DMS153 (cell line): ENCODE measurements around the gene UBXN1.
A peak's percentile ranks its signal among the peaks of the same experiment; 100 is the strongest.
"Not testable (repeated sequence)": the region's sequence is repeated elsewhere in the genome, so short reads cannot be mapped to it uniquely, and the experiment has no call there.

Source experiments
- DNase-seq: peaks from one replicate; lab custom pipeline; 2025; lab: John Stamatoyannopoulos, UW

The UBXN1 gene

DNA sequence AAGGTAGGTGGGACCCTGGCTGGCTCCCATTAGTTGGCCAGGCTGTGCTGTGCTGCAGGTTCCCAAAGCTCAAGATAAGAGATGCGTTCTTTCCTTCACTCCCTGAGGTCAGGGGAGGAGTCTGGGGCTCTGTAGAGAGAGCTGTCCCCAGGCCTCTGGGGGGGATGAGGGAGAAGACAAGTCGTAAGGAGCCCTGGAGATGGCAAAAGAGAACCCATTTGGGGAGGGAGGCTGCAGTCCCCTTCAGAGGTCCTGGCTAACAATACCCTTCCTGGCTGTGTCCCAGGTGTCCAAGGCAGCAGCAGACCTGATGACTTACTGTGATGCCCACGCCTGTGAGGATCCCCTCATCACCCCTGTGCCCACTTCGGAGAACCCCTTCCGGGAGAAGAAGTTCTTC, 29.5 kb upstream of the UBXN1 start:
- no peak for DNase-seq

- DNase-seq: peak; percentile 62
Measured at GRCh38 chr11:62707277-62707861, 28.5 kb upstream of the UBXN1 start, which contains the start of the genes BSCL2 and GNG3. TSS of gene BSCL2 (minus strand) at chr11:62707424. CDS start at chr11:62707195, 229 bp downstream. TSS of gene GNG3 (plus strand) at chr11:62707676. CDS start at chr11:62708296, 620 bp downstream.

- DNase-seq: no peak
Measured at GRCh38 chr11:62706850-62707247, 28.0 kb upstream of the UBXN1 start.

DNA sequence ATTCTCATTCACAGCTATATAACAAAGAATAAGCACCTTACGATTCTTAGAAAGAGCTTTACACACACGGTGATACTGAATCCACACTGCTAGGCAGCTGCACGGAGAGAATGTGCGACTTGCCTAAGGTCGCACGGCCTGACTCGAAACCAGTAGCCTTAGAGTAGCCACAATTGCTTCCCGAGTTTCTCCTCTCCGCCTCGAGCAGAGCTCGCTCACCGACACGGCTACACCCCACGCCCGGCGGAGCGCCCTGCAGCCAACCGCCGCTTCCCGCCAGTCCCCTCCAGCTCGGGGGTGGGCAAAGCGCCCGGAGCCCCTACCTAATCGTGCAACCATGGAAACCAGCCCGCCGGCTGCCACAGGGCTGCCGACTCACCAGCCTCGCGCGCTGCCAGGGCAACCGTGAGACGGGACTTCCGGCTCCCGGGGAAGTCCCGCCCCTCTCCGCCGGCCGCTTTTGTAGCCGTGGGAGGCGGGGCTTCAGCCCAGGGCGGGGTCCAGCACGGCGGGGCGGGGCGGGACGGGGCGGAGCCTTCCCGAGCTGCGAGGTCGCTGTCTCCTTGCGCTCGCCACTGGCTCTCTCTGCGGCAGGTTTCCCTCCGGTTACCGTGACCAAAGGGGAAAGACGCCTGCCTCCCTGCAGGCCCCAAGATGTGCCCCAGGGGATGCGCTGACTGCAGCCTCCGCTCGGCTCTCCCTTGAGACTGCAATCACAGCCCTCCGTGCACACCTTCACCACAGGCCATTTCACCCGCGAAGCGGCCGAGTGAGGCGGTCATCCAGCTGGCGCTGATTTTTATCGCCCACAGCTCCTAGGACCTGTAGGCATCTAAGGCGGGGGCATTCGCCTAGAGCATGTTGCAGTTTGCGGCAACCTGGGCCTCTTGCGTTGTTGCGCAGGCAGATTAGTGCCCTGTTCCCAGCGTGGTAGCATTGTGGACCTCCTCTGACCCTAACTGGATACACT, 27.3 kb upstream of the UBXN1 start:
- DNase-seq: peak; percentile 83

DNA sequence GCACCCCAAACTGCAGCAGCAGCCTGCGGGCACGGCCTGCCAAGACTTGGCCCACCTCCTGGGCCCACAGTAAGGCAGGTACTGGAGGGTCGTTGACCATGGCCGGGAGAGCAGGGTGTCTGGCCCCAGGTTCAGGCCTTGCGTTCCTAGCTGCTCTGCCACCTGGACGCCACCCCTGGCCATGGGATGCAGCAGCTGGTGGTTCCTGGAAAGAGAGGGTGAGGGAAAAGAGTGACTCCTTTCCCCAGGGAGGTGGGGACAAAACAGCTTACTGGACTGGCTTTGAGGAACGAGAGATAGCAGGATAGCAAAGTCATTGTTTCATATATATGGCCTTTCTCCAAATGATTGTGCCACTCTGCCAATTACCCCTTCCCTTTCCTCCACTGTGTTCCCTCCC, 26.5 kb upstream of the UBXN1 start:
- peak; percentile 5 for DNase-seq

DNA sequence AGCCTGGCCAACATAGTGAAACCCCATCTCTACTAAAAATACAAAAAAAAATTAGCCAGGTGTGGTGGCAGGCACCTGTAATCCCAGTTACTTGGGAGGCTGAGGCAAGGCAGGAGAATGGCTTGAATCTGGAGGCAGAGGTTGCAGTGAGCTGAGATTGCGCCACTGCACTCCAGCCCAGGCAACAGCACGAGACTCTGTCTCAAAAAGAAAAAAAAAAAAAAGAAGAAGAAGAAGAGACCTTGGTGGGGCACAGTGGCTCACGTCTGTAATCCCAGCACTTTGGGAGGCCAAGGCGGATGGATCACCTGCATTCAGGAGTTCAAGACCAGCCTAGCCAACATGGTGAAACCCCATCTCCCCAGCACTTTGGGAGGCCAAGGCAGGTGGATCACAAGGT, 25.0 kb upstream of the UBXN1 start:
- not testable (repeated sequence) for DNase-seq

DNA sequence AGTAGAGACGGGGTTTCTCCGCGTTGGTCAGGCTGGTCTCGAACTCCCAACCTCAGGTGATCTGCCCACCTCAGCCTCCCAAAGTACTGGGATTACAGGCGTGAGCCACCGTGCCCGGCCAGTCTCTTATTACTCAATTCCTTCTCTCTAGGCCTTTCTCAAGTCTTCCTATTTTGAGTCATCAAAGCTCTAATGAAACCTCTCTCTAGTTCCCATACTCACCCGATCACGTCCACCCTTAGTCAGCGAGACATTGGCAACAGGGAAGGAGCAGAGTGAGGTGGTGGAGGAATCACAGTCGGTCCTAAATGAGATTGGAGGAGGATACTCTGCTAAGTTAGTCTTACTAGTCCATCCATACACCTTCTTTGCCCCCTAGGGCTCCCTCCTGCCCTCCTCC, 23.4 kb upstream of the UBXN1 start:
- no peak for DNase-seq

- no peak for DNase-seq
Measured at GRCh38 chr11:62694455-62695167, 15.7 kb upstream of the UBXN1 start.

GRCh38 chr11:62693624-62694023, 14.8 kb upstream of the UBXN1 start:
- not testable (repeated sequence) for DNase-seq

DNA sequence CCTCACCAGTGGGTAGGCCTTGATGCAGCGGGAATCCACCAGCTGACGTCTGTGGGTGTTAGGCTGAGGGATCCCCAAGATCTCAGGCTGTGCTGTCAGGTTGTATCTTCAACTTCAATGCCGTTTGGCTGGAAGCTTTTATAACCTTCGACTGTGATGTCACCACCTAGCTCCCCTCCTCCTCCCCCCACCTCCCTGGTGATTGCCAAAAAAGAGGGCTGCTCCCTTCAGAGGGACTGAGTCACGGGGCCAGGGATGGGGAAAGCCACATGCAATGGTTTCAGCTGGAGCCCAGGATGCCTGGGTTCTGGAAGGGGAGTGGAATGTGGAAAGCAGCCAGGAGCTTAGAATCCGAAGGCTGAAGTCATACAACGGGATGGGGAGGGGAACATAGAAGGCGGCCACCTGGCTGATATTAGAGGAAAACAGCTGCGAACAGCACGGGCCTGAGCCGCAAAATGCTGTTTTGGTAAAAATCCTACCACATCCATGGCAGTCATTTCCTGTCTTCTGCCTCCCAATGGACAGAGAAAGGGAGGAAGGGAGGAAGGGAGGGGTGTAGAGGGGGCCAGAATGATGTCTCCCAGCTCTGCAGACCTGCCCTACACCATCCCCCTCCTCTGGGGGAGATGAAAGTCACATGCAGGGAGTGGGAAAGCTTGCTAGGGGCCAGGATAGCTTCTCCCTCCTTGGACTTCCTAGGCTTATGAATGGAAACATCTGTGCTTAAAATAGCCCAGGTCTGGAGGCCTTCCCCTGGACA, 10.7 kb upstream of the UBXN1 start, which contains the start of gene LRRN4CL:
Gene LRRN4CL, minus strand, starts transcription at position 110 of the 763 bp plus-strand sequence. CDS start 1,022 bp downstream, outside the sequence.
- DNase-seq: no peak

DNA sequence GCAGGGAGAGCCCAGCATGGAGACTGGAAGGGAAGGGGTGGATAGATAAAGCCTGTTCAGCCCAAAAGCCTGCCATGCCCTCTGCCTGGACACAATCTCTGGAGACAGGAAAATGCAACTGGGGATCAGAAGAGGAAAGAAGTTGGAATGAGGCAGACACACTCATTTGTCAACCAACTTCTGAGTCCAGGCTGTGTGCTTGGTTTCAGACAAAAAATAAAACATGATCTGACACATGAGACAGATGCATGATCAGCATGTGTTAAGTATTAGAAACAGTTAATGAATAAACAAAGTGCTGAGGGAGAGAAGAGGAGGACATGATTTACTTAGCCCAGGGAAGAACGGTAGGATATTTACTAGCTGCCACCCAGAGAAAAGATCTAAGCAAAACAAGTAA, 9.6 kb upstream of the UBXN1 start:
- DNase-seq: no peak

- no peak for DNase-seq
Measured at GRCh38 chr11:62687508-62688396, 8.9 kb upstream of the UBXN1 start.

- DNase-seq: no peak
Measured at GRCh38 chr11:62682518-62682917, 3.6 kb upstream of the UBXN1 start.

DNA sequence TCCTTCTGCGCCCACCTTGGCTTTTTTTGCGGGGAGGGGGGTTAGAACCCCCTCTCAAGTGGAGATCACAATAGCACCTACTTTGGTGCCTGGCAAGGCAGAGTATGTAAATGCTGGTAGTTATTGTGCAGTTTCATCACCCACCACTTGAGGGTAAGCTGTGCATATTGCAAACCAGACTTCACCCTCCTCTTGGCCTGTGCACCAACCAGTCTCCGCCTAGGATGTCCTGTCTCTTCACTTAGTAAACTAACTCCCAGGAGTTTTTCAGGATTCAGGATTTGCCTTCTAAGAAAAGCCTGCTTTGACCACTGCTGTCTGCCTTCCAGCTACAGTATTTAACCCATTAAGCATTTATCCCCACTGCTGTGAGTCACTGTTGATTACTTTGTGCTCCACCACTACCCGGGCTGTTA, 2.0 kb upstream of the UBXN1 start:
- peak; percentile 38 for DNase-seq

GRCh38 chr11:62678433-62678769, 472 bp downstream of the UBXN1 start:
- no peak for DNase-seq

DNA sequence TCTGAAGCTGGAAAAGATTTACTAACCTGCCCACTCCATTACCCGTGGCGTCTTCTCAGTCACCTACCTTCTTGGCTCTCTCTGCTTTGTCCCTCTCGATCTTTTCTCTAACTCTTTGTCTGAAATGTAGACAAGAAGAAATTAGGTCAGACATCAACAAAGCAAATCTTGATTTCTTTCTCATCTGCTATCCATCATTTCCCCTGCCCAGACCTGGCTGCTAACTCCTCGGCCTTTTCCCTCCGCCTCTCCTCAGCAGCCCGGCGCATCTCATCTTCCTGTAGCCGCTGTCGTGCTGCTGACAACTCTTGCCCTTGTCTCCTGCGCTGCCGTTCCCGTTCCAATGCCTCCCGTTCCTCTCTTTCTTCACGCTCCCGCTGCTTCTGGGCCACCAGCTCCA, 1.2 kb downstream of the UBXN1 start:
- no peak for DNase-seq

GRCh38 chr11:62677156-62677555, 1.7 kb downstream of the UBXN1 start:
- DNase-seq: no peak

- DNase-seq: no peak
Measured at GRCh38 chr11:62676698-62677097, 2.2 kb downstream of the UBXN1 start.

- DNase-seq: not testable (repeated sequence)
Measured at GRCh38 chr11:62675415-62675814, 3.5 kb downstream of the UBXN1 start.

GRCh38 chr11:62673196-62673525, 5.7 kb downstream of the UBXN1 start:
- DNase-seq: no peak
